GM12892 (cell line): ENCODE measurements around the gene CGNL1.
A peak's percentile ranks its signal among the peaks of the same experiment; 100 is the strongest.

ENCODE experiments used
- DNase-seq: peaks from one replicate; pipeline ENCODE4 v3.0.0; 2011; ENCODE audit not compliant: insufficient read length
- FAIRE-seq: peaks from 2 replicates; lab custom pipeline; 2011; peaks lifted over from hg19 to GRCh38; lab: Jason Lieb, UNC
- POLR2A ChIP-seq: IDR thresholded peaks from 2 replicates; pipeline ENCODE4 v1.6.1; 2011; ENCODE audit warnings: low read depth, low read length, control low read depth
- POLR2AphosphoS5 ChIP-seq: IDR thresholded peaks from 2 replicates; pipeline ENCODE4 v1.6.1; 2011; ENCODE audit warnings: low read depth, low read length, control low read depth
- TAF1 ChIP-seq: IDR thresholded peaks from 2 replicates; pipeline ENCODE4 v1.6.1; 2011; ENCODE audit warnings: low read depth, mild to moderate bottlenecking, control low read depth, low read length, borderline replicate concordance

Gene CGNL1

GRCh38 chr15:57551715-57552677 lies 175.7 kb downstream of the CGNL1 start:
- DNase-seq (no peak), FAIRE-seq (no peak)
- TF ChIP-seq POLR2A: no peak
- TF ChIP-seq TAF1: no peak
- no peak for TF ChIP-seq POLR2AphosphoS5

GRCh38 chr15:57552678-57553334 lies 176.5 kb downstream of the CGNL1 start:
- no peak for DNase-seq
- no peak for FAIRE-seq
- TF ChIP-seq POLR2AphosphoS5: no peak
- no peak for TF ChIP-seq TAF1
- no peak for TF ChIP-seq POLR2A

GRCh38 chr15:57553526-57553925 lies 177.2 kb downstream of the CGNL1 start:
- TF ChIP-seq POLR2AphosphoS5 (no peak), POLR2A (no peak), TAF1 (no peak)

GRCh38 chr15:57554063-57554811 lies 177.9 kb downstream of the CGNL1 start:
- DNase-seq (no peak), FAIRE-seq (no peak)
- TF ChIP-seq POLR2A (no peak), TAF1 (no peak), POLR2AphosphoS5 (no peak)

More at GRCh38 chr15:57553526-57553925, 177.2 kb downstream of the CGNL1 start:
- FAIRE-seq: no peak
- DNase-seq: no peak

- FAIRE-seq (no peak), DNase-seq (no peak)
- TF ChIP-seq POLR2AphosphoS5: no peak
- TF ChIP-seq POLR2A: no peak
- TF ChIP-seq TAF1: no peak
These were observed 178.5 kb downstream of the CGNL1 start for GRCh38 chr15:57554812-57555179.

GRCh38 chr15:57555270-57555669 lies 179.0 kb downstream of the CGNL1 start:
- TF ChIP-seq POLR2A: no peak
- TF ChIP-seq TAF1: no peak
- TF ChIP-seq POLR2AphosphoS5: no peak
- FAIRE-seq (no peak), DNase-seq (no peak)

GRCh38 chr15:57556040-57556439 lies 179.7 kb downstream of the CGNL1 start:
- no peak for DNase-seq
- TF ChIP-seq TAF1 (no peak), POLR2AphosphoS5 (no peak), POLR2A (no peak)
- FAIRE-seq: no peak

GRCh38 chr15:57557267-57557666 lies 181.0 kb downstream of the CGNL1 start:
- FAIRE-seq: no peak
- TF ChIP-seq TAF1: no peak
- no peak for DNase-seq

- no peak for TF ChIP-seq POLR2A
- no peak for TF ChIP-seq TAF1
- TF ChIP-seq POLR2AphosphoS5: no peak
- DNase-seq (no peak), FAIRE-seq (no peak)
These were observed 181.5 kb downstream of the CGNL1 start for GRCh38 chr15:57557810-57558209.

- FAIRE-seq: peak; percentile 88
- no peak for TF ChIP-seq POLR2AphosphoS5
- TF ChIP-seq POLR2A: no peak
- no peak for TF ChIP-seq TAF1
- DNase-seq: no peak
These were observed 183.6 kb downstream of the CGNL1 start for GRCh38 chr15:57559875-57560274.

GRCh38 chr15:57561041-57561711 lies 184.9 kb downstream of the CGNL1 start:
- peak; percentile 93 for FAIRE-seq
- TF ChIP-seq POLR2AphosphoS5: no peak
- TF ChIP-seq TAF1: no peak
- TF ChIP-seq POLR2A: no peak
- peak; percentile 32 for DNase-seq
